ENCODE data around the gene AGTPBP1.

AGTPBP1 gene

GRCh38 chr9:85741095-85741874 lies 469 bp downstream of the AGTPBP1 start:
- Histone ChIP-seq H3K27me3 (ENCODE audit: control insufficient read depth, insufficient read depth, low read length) (no peaks in the 10 kb centered on the region), H3K36me3 (ENCODE audit: control insufficient read depth, insufficient read depth, low read length) (no peaks in the 10 kb centered on the region), H3K4me3 (ENCODE audit: low read depth, low read length) (peak overlapping the region; percentile 85), H2AFZ (peak overlapping the region; percentile 91), H3K79me2 (no peaks in the 10 kb centered on the region), H3K9ac (no peak overlapping the region), H3K9me3 (ENCODE audit: control insufficient read depth, low read length) (no peaks in the 10 kb centered on the region), H3K4me1 (no peaks in the 10 kb centered on the region), H3K27ac (peak overlapping the region; percentile 70), H3K4me2 (ENCODE audit: low read length) (peak overlapping the region; percentile 80)
- no peak for TF ChIP-seq CTCF (IDR thresholded peaks at IDR 0.05)

GRCh38 chr9:85740787-85741094 lies 1.0 kb downstream of the AGTPBP1 start:
- Histone ChIP-seq H3K9ac (no peak overlapping the region), H3K4me3 (ENCODE audit: low read depth, low read length) (peak overlapping the region; percentile 85), H3K4me2 (ENCODE audit: low read length) (peak overlapping the region; percentile 80), H3K27ac (peak overlapping the region; percentile 70), H3K4me1 (no peaks in the 10 kb centered on the region), H3K36me3 (ENCODE audit: control insufficient read depth, insufficient read depth, low read length) (no peaks in the 10 kb centered on the region), H2AFZ (peak overlapping the region; percentile 91), H3K9me3 (ENCODE audit: control insufficient read depth, low read length) (no peaks in the 10 kb centered on the region), H3K79me2 (no peaks in the 10 kb centered on the region), H3K27me3 (ENCODE audit: control insufficient read depth, insufficient read depth, low read length) (no peaks in the 10 kb centered on the region)
- TF ChIP-seq CTCF (IDR thresholded peaks at IDR 0.05): no peak

GRCh38 chr9:85738509-85738908 lies 3.2 kb downstream of the AGTPBP1 start:
- Histone ChIP-seq H2AFZ (no peak overlapping the region), H3K79me2 (no peaks in the 10 kb centered on the region), H3K27ac (no peak overlapping the region), H3K4me1 (no peaks in the 10 kb centered on the region), H3K36me3 (ENCODE audit: control insufficient read depth, insufficient read depth, low read length) (no peaks in the 10 kb centered on the region), H3K9ac (no peak overlapping the region), H3K4me2 (ENCODE audit: low read length) (no peak overlapping the region), H3K9me3 (ENCODE audit: control insufficient read depth, low read length) (no peaks in the 10 kb centered on the region), H3K27me3 (ENCODE audit: control insufficient read depth, insufficient read depth, low read length) (no peaks in the 10 kb centered on the region), H3K4me3 (ENCODE audit: low read depth, low read length) (no peak overlapping the region)
- TF ChIP-seq CTCF (IDR thresholded peaks at IDR 0.05): no peak

GRCh38 chr9:85737671-85738070 lies 4.1 kb downstream of the AGTPBP1 start:
- Histone ChIP-seq H3K27me3 (ENCODE audit: control insufficient read depth, insufficient read depth, low read length) (no peaks in the 10 kb centered on the region), H2AFZ (no peak overlapping the region), H3K9me3 (ENCODE audit: control insufficient read depth, low read length) (no peaks in the 10 kb centered on the region), H3K27ac (no peak overlapping the region), H3K79me2 (no peaks in the 10 kb centered on the region), H3K9ac (no peak overlapping the region), H3K4me3 (ENCODE audit: low read depth, low read length) (no peak overlapping the region), H3K36me3 (ENCODE audit: control insufficient read depth, insufficient read depth, low read length) (no peaks in the 10 kb centered on the region), H3K4me2 (ENCODE audit: low read length) (no peak overlapping the region), H3K4me1 (no peaks in the 10 kb centered on the region)
- no peak for TF ChIP-seq CTCF (IDR thresholded peaks at IDR 0.05)
